Gastroesophageal sphincter (tissue), 3 donors: ENCODE results near the gene NFASC.

Source experiments
- CTCF ChIP-seq, 4 experiments: fragments of 200-600 bp in 2 of 4; fragments of 450-650 bp in 2 of 4; sonication (generic) in 1 of 4; IDR thresholded peaks; one replicate each; pipeline ENCODE4 v1.5.1; 2017 to 2019; ENCODE audit warnings: antibody characterized with exemption in 4 of 4, mild to moderate bottlenecking in 2 of 4, moderate library complexity in 2 of 4
- EP300 ChIP-seq: sonication (generic); formaldehyde crosslinking; IDR thresholded peaks from one replicate; pipeline ENCODE4 v1.6.1; 2017; ENCODE audit warnings: antibody characterized with exemption, mild to moderate bottlenecking
- POLR2A ChIP-seq, 2 donors: fragments of 450-650 bp; IDR thresholded peaks; one replicate each; pipeline ENCODE4 v1.6.1; 2017; ENCODE audit warnings: antibody characterized with exemption in 2 of 2, mild to moderate bottlenecking in 2 of 2, moderate library complexity in 1 of 2
- POLR2AphosphoS5 ChIP-seq: sonication (generic); formaldehyde crosslinking; IDR thresholded peaks from one replicate; pipeline ENCODE4 v1.6.1; 2017; ENCODE audit warnings: antibody characterized with exemption

GRCh38 chr1:204859861-204860267, 10.8 kb upstream of the NFASC start:
- TF ChIP-seq POLR2AphosphoS5 (no peak), CTCF (IDR thresholded peaks at IDR 0.05) (no peak), POLR2A (IDR thresholded peaks at IDR 0.05) (no peak), EP300 (no peak)
